Heart left ventricle (tissue), 16 donors: ENCODE data around the gene MCM10. TPM values are rescaled to one million over a fixed set of nuclear protein-coding genes. Genes with fewer than 3 reads are reported as not detected.

ENCODE experiments used
- ATAC-seq, 4 donors: fragments of 200-7000 bp; cut with Tn5 transposase; one replicate each; pipeline ENCODE4 v1.9.1; 2020 to 2022; ENCODE audit warnings: moderate library complexity in 4 of 4, mild to moderate bottlenecking in 3 of 4, moderate number of reproducible peaks in 1 of 4
- DNase-seq, 5 donors: peaks; one replicate each; pipeline ENCODE4 v3.0.0-alpha.2; 2020
- H3K27ac ChIP-seq, 12 donors: fragments of 200-600 bp; sonication (generic) in 4 of 12; one replicate each; pipeline versions ENCODE4 v1.5.0 to v1.8.0; 2016 to 2022; ENCODE audit warnings: mild to moderate bottlenecking in 2 of 12
- H3K27me3 ChIP-seq, 9 donors: fragments of 200-600 bp; sonication (generic) in 2 of 9; one replicate each; pipeline versions ENCODE4 v1.5.1 to v1.8.0; 2016 to 2022; ENCODE audit warnings: mild to moderate bottlenecking in 3 of 9
- H3K36me3 ChIP-seq, 9 donors: fragments of 200-600 bp; sonication (generic) in 2 of 9; one replicate each; pipeline versions ENCODE4 v1.5.0 to v1.8.0; 2018 to 2022; ENCODE audit warnings: mild to moderate bottlenecking in 2 of 9
- H3K4me1 ChIP-seq, 12 donors: fragments of 200-600 bp; sonication (generic) in 4 of 12; one replicate each; pipeline versions ENCODE4 v1.5.0 to v1.8.0; 2016 to 2022; ENCODE audit warnings: mild to moderate bottlenecking in 3 of 12
- H3K4me3 ChIP-seq, 12 donors: fragments of 200-600 bp; sonication (generic) in 4 of 12; one replicate each; pipeline versions ENCODE4 v1.5.0 to v1.8.0; 2017 to 2022; ENCODE audit warnings: mild to moderate bottlenecking in 9 of 12, moderate library complexity in 4 of 12
- H3K9me3 ChIP-seq, 12 donors: fragments of 200-600 bp; sonication (generic) in 4 of 12; one replicate each; pipeline versions ENCODE4 v1.5.0 to v1.8.0; 2016 to 2022; ENCODE audit warnings: mild to moderate bottlenecking in 1 of 12
- CTCF ChIP-seq, 12 donors: fragments of 200-600 bp; sonication (generic) in 4 of 12; IDR thresholded peaks; one replicate each; pipeline versions ENCODE4 v1.5.0 to v1.8.0; 2018 to 2022; ENCODE audit warnings: antibody characterized with exemption in 12 of 12, mild to moderate bottlenecking in 5 of 12
- POLR2A ChIP-seq, 2 donors: fragments of 450-650 bp; IDR thresholded peaks; one replicate each; pipeline ENCODE4 v1.6.1; 2017; ENCODE audit warnings: antibody characterized with exemption in 2 of 2, mild to moderate bottlenecking in 2 of 2, moderate library complexity in 2 of 2
- WGBS, 4 donors: extraction: QIAGEN DNeasy Blood & Tissue Kit in 2 of 4; methylation state at CpG; one replicate each; pipeline versions ENCODE4 v1.1.5 to v1.1.7; 2013 to 2018; 5-methylcytosine and 5-hydroxymethylcytosine counted together
- intact Hi-C, 10 donors: fragments of 100-400 bp; cut with DNase I; formaldehyde crosslinking; loops; one replicate each; pipeline versions ENCODE4 v1.11.1 to v1.14.2; 2022
- polyA plus RNA-seq, 2 donors: library from polyadenylated mRNA; stranded (reverse); fragments of 200-250 nt; gene quantifications; one replicate each; pipeline ENCODE4 v1.2.3, GENCODE V29; 2013
- total RNA-seq, 9 donors: library from RNA; depleted of rRNA in 2 of 9; stranded (reverse); fragments of >200 nt in 2 of 9; fragmentation: NEBNext Ultra II Directional in 3 of 9; extraction: Animal tissue kit (Norgen Biotek cat#: 25700) in 3 of 9; gene quantifications; one replicate each; pipeline versions ENCODE4 v1.1.0 to v1.2.4, GENCODE V29; 2016 to 2023
- donor health status: ischemic (EF 13 %, LVEDD 7.1; RV severe dilation, severe dysfunction).
- donor health status: healthy with polysubstance abuse.
- donor health status: DM: no; HTN: yes; CAD: no.
- donor health status: DM: no; HTN: no; CAD: no.
- donor health status: ischemic (EF 25% LVEDD 6.9; RV normal size, moderate dysfunction).
- donor health status: ischemic (EF 25% LVEDD 5.7; RV mildly dilated, moderate dysfunction).
- donor health status: healthy.
- donor health status: DM: yes; HTN: yes; CAD: no.
- donor health status: ischemic (EF 35%, LVEDD 5.7; RV mildly dilated, moderate dysfunction).
- donor health status: nonischemic (EF 11% LVEDD 7.7; RV severe dilation, severe dysfunction).
- donor health status: DM: yes; HTN: yes; CAD: no.
- donor health status: PGD.
- donor health status: ischemic (EF 29% LVEDD 5.4; RV normal size, mild dysfunction).
- donor health status: nonischemic (EF 23%, LVEDD 6.1; RV moderate dilation, normal function).

MCM10 gene
- total and polyA plus RNA-seq, 11 donors, result 0.11 to 4.2 (median 0.24) TPM; not detected in 3

GRCh38 chr10:13253726-13254125, 92.4 kb downstream of the MCM10 start:
- Histone ChIP-seq H3K27ac (no peak overlapping the region), H3K27me3 (no peaks in the 10 kb centered on the region), H3K4me1 (no peaks in the 10 kb centered on the region), H3K36me3 (no peaks in the 10 kb centered on the region), H3K9me3 (no peaks in the 10 kb centered on the region), H3K4me3 (no peak overlapping the region)
- no peak for DNase-seq
- WGBS, 4 donors, result 86 to 94% (median 92%) methylated on average over 4 of the region's 4 CpGs
- TF ChIP-seq POLR2A (IDR thresholded peaks at IDR 0.05), result no peak
- no peak for TF ChIP-seq CTCF (IDR thresholded peaks at IDR 0.05)
- intact Hi-C loops, result no loop called here
- ATAC-seq, result no peak

GRCh38 chr10:13256627-13257026, 95.3 kb downstream of the MCM10 start:
- TF ChIP-seq CTCF (IDR thresholded peaks at IDR 0.05) (no peak), POLR2A (IDR thresholded peaks at IDR 0.05) (no peak)
- no peaks in the 10 kb centered on the region for H3K27me3 ChIP-seq
- H3K27ac ChIP-seq, result no peak overlapping the region
- 82 to 90% (median 89%) methylated on average over 2 of the region's 2 CpGs for WGBS, 4 donors
- ATAC-seq, result no peak
- intact Hi-C loops, result no loop called here
- H3K36me3 ChIP-seq, result no peaks in the 10 kb centered on the region
- no peaks in the 10 kb centered on the region for H3K4me1 ChIP-seq
- no peaks in the 10 kb centered on the region for H3K9me3 ChIP-seq
- H3K4me3 ChIP-seq, result no peak overlapping the region
- DNase-seq, result no peak

GRCh38 chr10:13257621-13258140, 96.3 kb downstream of the MCM10 start:
- no peak for DNase-seq
- WGBS, 4 donors, result 68 to 75% (median 71%) methylated on average over 5 of the region's 5 CpGs
- Histone ChIP-seq H3K36me3 (no peaks in the 10 kb centered on the region), H3K27ac (no peak overlapping the region), H3K9me3 (no peaks in the 10 kb centered on the region), H3K27me3 (no peaks in the 10 kb centered on the region), H3K4me1 (no peaks in the 10 kb centered on the region), H3K4me3 (no peak overlapping the region)
- TF ChIP-seq POLR2A (IDR thresholded peaks at IDR 0.05), result no peak
- TF ChIP-seq CTCF (IDR thresholded peaks at IDR 0.05), result no peak
- ATAC-seq, result no peak
- intact Hi-C loops, result no loop called here

Other genes starting within 250 kb of the MCM10 start
- 10 to 100 TPM in 1 of 9 donors, 1 to 10 TPM in 8; 1.6 to 15.4 (median 6.0) TPM for gene CCDC3, start 159.8 kb upstream of the MCM10 start, total RNA-seq
- gene CCDC3, start 159.8 kb upstream of the MCM10 start, polyA plus RNA-seq, result 1 to 10 TPM; 3.5 to 5.5 TPM
- 100 to 1,000 TPM in 8 of 9 donors, 10 to 100 TPM in 1; 89.4 to 191 (median 140) TPM for gene OPTN, start 61.4 kb upstream of the MCM10 start, total RNA-seq
- 10 to 100 TPM; 88.2 to 89.9 TPM for gene OPTN, start 61.4 kb upstream of the MCM10 start, polyA plus RNA-seq
- gene UCMA, start 72.8 kb downstream of the MCM10 start, total RNA-seq, result under 1 TPM in 1 of 9 donors, not detected in 8; 0.38 TPM
- gene UCMA, start 72.8 kb downstream of the MCM10 start, polyA plus RNA-seq, result not detected
- 100 to 1,000 TPM in 7 of 9 donors, 10 to 100 TPM in 2; 70.9 to 181 (median 157) TPM for gene PHYH, start 138.5 kb downstream of the MCM10 start, total RNA-seq
- gene PHYH, start 138.5 kb downstream of the MCM10 start, polyA plus RNA-seq, result 100 to 1,000 TPM in 1 of 2 donors, 10 to 100 TPM in 1; 58.1 to 124 TPM
- gene SEPHS1, start 186.7 kb downstream of the MCM10 start, total RNA-seq, result 10 to 100 TPM; 27.5 to 36.7 (median 31.1) TPM
- gene SEPHS1, start 186.7 kb downstream of the MCM10 start, polyA plus RNA-seq, result 10 to 100 TPM; 14.6 to 32.8 TPM